ENCODE data around the gene CHI3L2. TPM values are rescaled to one million over a fixed set of nuclear protein-coding genes. Genes with fewer than 3 reads are reported as not detected.

CHI3L2 gene
- total and polyA plus RNA-seq, 10 of the 15 experiments (the other 5 are each of a cell fraction or from before 2014, with no cell fraction given) = 37.1 to 508 (median 98.3) TPM

DNA sequence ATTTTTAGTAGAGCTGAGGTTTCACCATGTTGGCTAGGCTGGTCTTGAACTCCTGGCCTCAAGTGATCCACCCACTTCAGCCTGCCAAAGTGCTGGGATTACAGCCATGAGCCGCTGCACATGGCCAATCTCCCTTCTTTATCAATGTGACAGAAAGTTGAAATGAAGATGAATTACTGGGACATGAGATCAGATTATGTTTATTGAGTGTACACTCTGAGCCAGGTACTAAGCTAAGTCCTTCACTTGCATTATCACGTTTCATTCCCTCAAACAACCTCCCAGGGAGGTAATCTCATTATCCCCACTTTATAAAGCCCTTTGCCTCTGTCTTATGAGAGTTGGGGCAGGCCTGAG lies 6.3 kb upstream of the CHI3L2 start:
- Histone ChIP-seq H3K4me1 (ENCODE audit: control insufficient read depth, insufficient read depth, low read length) (peaks cover 90% of the 10 kb centered on the region), H3K4me2 (ENCODE audit: control insufficient read depth, insufficient read depth) (peak overlapping the region; percentile 67), H3K36me3 (ENCODE audit: control insufficient read depth in 2 of 2, insufficient read depth in 2 of 2, low read length in 1 of 2) (no peaks in the 10 kb centered on the region), H4K20me1 (ENCODE audit: control insufficient read depth, insufficient read depth) (no peaks in the 10 kb centered on the region), H3K4me3 (no peak overlapping the region), H2AFZ (ENCODE audit: control insufficient read depth, low read depth, low read length) (no peak overlapping the region), H3K79me2 (ENCODE audit: control insufficient read depth, insufficient read depth, low read length) (peaks cover 15% of the 10 kb centered on the region), H3K9me3 (replicated peaks; ENCODE audit: control insufficient read depth, insufficient read depth, low read length) (no peaks in the 10 kb centered on the region), H3K9ac (ENCODE audit: control insufficient read depth, insufficient read depth, low read length) (peak overlapping the region; percentile 87), H3K27ac (ENCODE audit: control insufficient read depth, insufficient read depth) (peak overlapping the region; percentile 100), H3K27me3 (replicated peaks in 1 of 2; ENCODE audit: control insufficient read depth in 2 of 2, insufficient read depth in 2 of 2, low read length in 1 of 2) (no peaks in the 10 kb centered on the region)
- TSS peak; percentile 88 for BruUV-seq (replicated peaks)
- in situ Hi-C loops (cut with MboI) (loop anchor here (5.0 to 10.0 kb wide), 3 partner anchors 111 to 544 kb away; no protein-coding TSS in a partner anchor), intact Hi-C loops (cut with micrococcal nuclease; ENCODE audit: unreplicated experiment) (loop anchor here (1.0 to 10.0 kb wide), 9 partner anchors 18 to 586 kb away; partner anchors contain the start of genes C1orf162, CEPT1, DRAM2 and LRIF1)
- DNase-seq (ENCODE audit: low read depth, low spot score) (no peak), FAIRE-seq (no peak), ATAC-seq (no peak)
- ChIA-PET POLR2A (interaction anchor here (0.6 to 8.8 kb wide), 13 partner anchors 10 to 349 kb away, joined by 3 to 371 read pairs (median 4); partner anchors contain the start of genes CD53, CEPT1, DENND2D and DRAM2), RAD21 (ENCODE audit: unreplicated experiment) (interaction anchor here (1.0 to 9.9 kb wide), 17 partner anchors 15 to 475 kb away, joined by 3 to 542 read pairs (median 9); partner anchors contain the start of genes CD53, CEPT1, DENND2D and DRAM2), CTCF (interaction anchor here (0.7 to 8.9 kb wide), 13 partner anchors 11 to 534 kb away, joined by 3 to 239 read pairs (median 3); partner anchors contain the start of genes CEPT1, DENND2D and DRAM2), SMC1A (ENCODE audit: uncharacterized antibody, unreplicated experiment) (interaction anchor here (0.7 to 12.4 kb wide), 27 partner anchors 10 to 382 kb away, joined by 3 to 284 read pairs (median 5); partner anchors contain the start of genes CD53, CEPT1, DENND2D and DRAM2)
- peak; percentile 11 for TF ChIP-seq KLF5 (IDR thresholded peaks at IDR 0.05; ENCODE audit: partially characterized antibody)
- TF ChIP-seq, protein P1, sequence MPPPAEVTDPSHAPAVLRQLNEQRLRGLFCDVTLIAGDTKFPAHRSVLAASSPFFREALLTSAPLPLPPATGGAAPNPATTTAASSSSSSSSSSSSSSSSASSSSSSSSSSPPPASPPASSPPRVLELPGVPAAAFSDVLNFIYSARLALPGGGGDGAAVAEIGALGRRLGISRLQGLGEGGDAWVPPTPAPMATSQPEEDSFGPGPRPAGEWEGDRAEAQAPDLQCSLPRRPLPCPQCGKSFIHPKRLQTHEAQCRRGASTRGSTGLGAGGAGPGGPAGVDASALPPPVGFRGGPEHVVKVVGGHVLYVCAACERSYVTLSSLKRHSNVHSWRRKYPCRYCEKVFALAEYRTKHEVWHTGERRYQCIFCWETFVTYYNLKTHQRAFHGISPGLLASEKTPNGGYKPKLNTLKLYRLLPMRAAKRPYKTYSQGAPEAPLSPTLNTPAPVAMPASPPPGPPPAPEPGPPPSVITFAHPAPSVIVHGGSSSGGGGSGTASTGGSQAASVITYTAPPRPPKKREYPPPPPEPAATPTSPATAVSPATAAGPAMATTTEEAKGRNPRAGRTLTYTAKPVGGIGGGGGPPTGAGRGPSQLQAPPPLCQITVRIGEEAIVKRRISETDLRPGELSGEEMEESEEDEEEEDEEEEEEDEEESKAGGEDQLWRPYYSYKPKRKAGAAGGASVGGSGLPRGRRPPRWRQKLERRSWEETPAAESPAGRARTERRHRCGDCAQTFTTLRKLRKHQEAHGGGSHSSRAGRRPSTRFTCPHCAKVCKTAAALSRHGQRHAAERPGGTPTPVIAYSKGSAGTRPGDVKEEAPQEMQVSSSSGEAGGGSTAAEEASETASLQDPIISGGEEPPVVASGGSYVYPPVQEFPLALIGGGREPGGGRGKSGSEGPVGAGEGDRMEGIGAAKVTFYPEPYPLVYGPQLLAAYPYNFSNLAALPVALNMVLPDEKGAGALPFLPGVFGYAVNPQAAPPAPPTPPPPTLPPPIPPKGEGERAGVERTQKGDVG (CRISPR knock-in tag; IDR thresholded peaks at IDR 0.05) = 0 out of 2 replicates have a peak, but pooled peaks have one; percentile 13
- TF ChIP-seq ZNF207 (IDR thresholded peaks at IDR 0.05; ENCODE audit: borderline replicate concordance) = 0 out of 2 replicates have a peak, but pooled peaks have one; percentile 17
- TF ChIP-seq RCOR1 (conservative IDR thresholded peaks at IDR 0.05; ENCODE audit: low read depth, low read length) = 0 out of 2 replicates have a peak, but pooled peaks have one; percentile 4
- TF ChIP-seq, protein P2, sequence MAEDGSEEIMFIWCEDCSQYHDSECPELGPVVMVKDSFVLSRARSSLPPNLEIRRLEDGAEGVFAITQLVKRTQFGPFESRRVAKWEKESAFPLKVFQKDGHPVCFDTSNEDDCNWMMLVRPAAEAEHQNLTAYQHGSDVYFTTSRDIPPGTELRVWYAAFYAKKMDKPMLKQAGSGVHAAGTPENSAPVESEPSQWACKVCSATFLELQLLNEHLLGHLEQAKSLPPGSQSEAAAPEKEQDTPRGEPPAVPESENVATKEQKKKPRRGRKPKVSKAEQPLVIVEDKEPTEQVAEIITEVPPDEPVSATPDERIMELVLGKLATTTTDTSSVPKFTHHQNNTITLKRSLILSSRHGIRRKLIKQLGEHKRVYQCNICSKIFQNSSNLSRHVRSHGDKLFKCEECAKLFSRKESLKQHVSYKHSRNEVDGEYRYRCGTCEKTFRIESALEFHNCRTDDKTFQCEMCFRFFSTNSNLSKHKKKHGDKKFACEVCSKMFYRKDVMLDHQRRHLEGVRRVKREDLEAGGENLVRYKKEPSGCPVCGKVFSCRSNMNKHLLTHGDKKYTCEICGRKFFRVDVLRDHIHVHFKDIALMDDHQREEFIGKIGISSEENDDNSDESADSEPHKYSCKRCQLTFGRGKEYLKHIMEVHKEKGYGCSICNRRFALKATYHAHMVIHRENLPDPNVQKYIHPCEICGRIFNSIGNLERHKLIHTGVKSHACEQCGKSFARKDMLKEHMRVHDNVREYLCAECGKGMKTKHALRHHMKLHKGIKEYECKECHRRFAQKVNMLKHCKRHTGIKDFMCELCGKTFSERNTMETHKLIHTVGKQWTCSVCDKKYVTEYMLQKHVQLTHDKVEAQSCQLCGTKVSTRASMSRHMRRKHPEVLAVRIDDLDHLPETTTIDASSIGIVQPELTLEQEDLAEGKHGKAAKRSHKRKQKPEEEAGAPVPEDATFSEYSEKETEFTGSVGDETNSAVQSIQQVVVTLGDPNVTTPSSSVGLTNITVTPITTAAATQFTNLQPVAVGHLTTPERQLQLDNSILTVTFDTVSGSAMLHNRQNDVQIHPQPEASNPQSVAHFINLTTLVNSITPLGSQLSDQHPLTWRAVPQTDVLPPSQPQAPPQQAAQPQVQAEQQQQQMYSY (CRISPR knock-in tag; IDR thresholded peaks at IDR 0.05) = peak; percentile 33; the same call in 1 of the 2 replicates
- no peak for TF ChIP-seq ZNF622 (IDR thresholded peaks at IDR 0.05)
- TF ChIP-seq HDGF (IDR thresholded peaks at IDR 0.05) = no peak
- WGBS (ENCODE audit: insufficient coverage, insufficient replicate concordance, low lambda C conversion rate, missing lambda C conversion rate) = 29% methylated on average over 2 of the region's 2 CpGs

All from GM12878 (cell line).